Neural cell (in vitro differentiated cells): Measurements from ENCODE around the gene DCAF16. TPM values are rescaled to one million over a fixed set of nuclear protein-coding genes. Genes with fewer than 3 reads are reported as not detected.
A peak's percentile ranks its signal among the peaks of the same experiment; 100 is the strongest.

Experiments used
- H2AFZ ChIP-seq: fragments of 200-600, 300-800 bp; sonication (generic), shearing (Covaris generic); 2 replicates; pipeline ENCODE4 v1.6.0; 2014; ENCODE audit warnings: low read depth, mild to moderate bottlenecking, antibody characterized with exemption, low read length, moderate library complexity
- H3F3A ChIP-seq: fragments of 200-600 bp; shearing (Covaris generic); 2 replicates; pipeline ENCODE4 v1.6.1; 2016; ENCODE audit warnings: mild to moderate bottlenecking, moderate library complexity, mixed read lengths, antibody characterized with exemption, low read length; ENCODE audit not compliant: insufficient read depth, poor library complexity, severe bottlenecking
- H3K27ac ChIP-seq: fragments of 200-600, 300-800 bp; sonication (generic), shearing (Covaris generic); 2 replicates; pipeline ENCODE4 v1.5.1; 2014; ENCODE audit warnings: mild to moderate bottlenecking, low read length, moderate library complexity
- H3K27me3 ChIP-seq: fragments of 300-800, 200-600 bp; sonication (generic), shearing (Covaris generic); 2 replicates; pipeline ENCODE4 v1.6.0; 2014; ENCODE audit warnings: mild to moderate bottlenecking, low read depth, low read length, moderate library complexity; ENCODE audit not compliant: insufficient read depth
- H3K36me3 ChIP-seq: fragments of 300-800, 200-600 bp; sonication (generic), shearing (Covaris generic); 2 replicates; pipeline ENCODE4 v1.5.1; 2014; ENCODE audit warnings: mild to moderate bottlenecking, antibody characterized with exemption, low read length, moderate library complexity; ENCODE audit not compliant: insufficient read depth
- H3K4me2 ChIP-seq: fragments of 300-800, 200-600 bp; sonication (generic), shearing (Covaris generic); 2 replicates; pipeline ENCODE4 v1.6.0; 2014; ENCODE audit warnings: mild to moderate bottlenecking, low read length
- H3K4me3 ChIP-seq: fragments of 300-800, 200-600 bp; sonication (generic), shearing (Covaris generic); 2 replicates; pipeline ENCODE4 v1.5.1; 2014; ENCODE audit warnings: mild to moderate bottlenecking, low read length, moderate library complexity
- H3K79me2 ChIP-seq: fragments of 200-600 bp; shearing (Covaris generic); replicated peaks from 2 replicates; pipeline ENCODE4 v1.6.0; 2014; ENCODE audit warnings: mild to moderate bottlenecking, low read length, moderate library complexity; ENCODE audit not compliant: insufficient read depth
- H3K9ac ChIP-seq: fragments of 300-800, 200-600 bp; sonication (generic), shearing (Covaris generic); 2 replicates; pipeline ENCODE4 v1.6.1; 2016; ENCODE audit warnings: mild to moderate bottlenecking, low read length, mixed read lengths
- H3K9me2 ChIP-seq: fragments of 200-600 bp; shearing (Covaris generic); 2 replicates; pipeline ENCODE4 v1.6.1; 2016; ENCODE audit warnings: mild to moderate bottlenecking, low read length, mixed read lengths; ENCODE audit not compliant: insufficient read depth
- H3K9me3 ChIP-seq: fragments of 200-600, 300-800 bp; sonication (generic), shearing (Covaris generic); 2 replicates; pipeline ENCODE4 v1.6.1; 2016; ENCODE audit warnings: mild to moderate bottlenecking, mixed run types, low read length, moderate library complexity, mixed read lengths
- H4K20me1 ChIP-seq: fragments of 200-600 bp; shearing (Covaris generic); 2 replicates; pipeline ENCODE4 v1.6.1; 2016; ENCODE audit warnings: mild to moderate bottlenecking, mixed run types; ENCODE audit not compliant: insufficient read depth
- CTCF ChIP-seq: fragments of 450-650 bp; IDR thresholded peaks from 2 replicates; pipeline ENCODE4 v1.5.1; 2014; ENCODE audit warnings: antibody characterized with exemption, mild to moderate bottlenecking, moderate library complexity; ENCODE audit not compliant: poor library complexity, severe bottlenecking
- EP300 ChIP-seq: fragments of 450-650 bp; conservative IDR thresholded peaks from 2 replicates; pipeline ENCODE4 v1.6.1; 2014; ENCODE audit warnings: antibody characterized with exemption, mild to moderate bottlenecking, moderate library complexity; ENCODE audit not compliant: poor library complexity, severe bottlenecking
- EZH2 ChIP-seq: fragments of 200-600, 300-800 bp; shearing (Covaris generic), sonication (generic); IDR thresholded peaks from 2 replicates; pipeline ENCODE4 v1.6.1; 2014; ENCODE audit warnings: antibody characterized with exemption, low read length, borderline replicate concordance, mild to moderate bottlenecking; ENCODE audit not compliant: insufficient read depth, poor library complexity, severe bottlenecking
- MXI1 ChIP-seq: fragments of 450-650 bp; conservative IDR thresholded peaks from 2 replicates; pipeline ENCODE4 v1.6.1; 2014; ENCODE audit warnings: antibody characterized with exemption, mild to moderate bottlenecking; ENCODE audit not compliant: poor library complexity, severe bottlenecking
- POLR2AphosphoS5 ChIP-seq: IDR thresholded peaks from 2 replicates; pipeline ENCODE4 v1.6.1; 2012
- RAD21 ChIP-seq: fragments of 450-650 bp; conservative IDR thresholded peaks from 2 replicates; pipeline ENCODE4 v1.6.1; 2014; ENCODE audit warnings: antibody characterized with exemption, mild to moderate bottlenecking, moderate library complexity
- REST ChIP-seq: IDR thresholded peaks from 2 replicates; pipeline ENCODE4 v1.6.1; 2012; ENCODE audit warnings: borderline replicate concordance
- TAF1 ChIP-seq: IDR thresholded peaks from 2 replicates; pipeline ENCODE4 v1.6.1; 2012; ENCODE audit warnings: low read depth
- polyA plus RNA-seq: library from polyadenylated mRNA; depleted of rRNA; stranded (reverse); fragments of >200 nt; gene quantifications from 2 replicates; pipeline ENCODE4 v1.2.3, GENCODE V29; 2014

Gene DCAF16
- polyA plus RNA-seq, 1 donor from 2014 or later: 41.3 TPM

GRCh38 chr4:17758485-17758884, 52.1 kb downstream of the DCAF16 start:
- no peaks in the 10 kb centered on the region for H3F3A ChIP-seq
- H3K9me2 ChIP-seq: no peaks in the 10 kb centered on the region
- no peak overlapping the region for H3K9ac ChIP-seq
- H4K20me1 ChIP-seq: no peaks in the 10 kb centered on the region
- no peaks in the 10 kb centered on the region for H3K79me2 ChIP-seq
- no peaks in the 10 kb centered on the region for H3K9me3 ChIP-seq
- no peak overlapping the region for H2AFZ ChIP-seq
- H3K4me3 ChIP-seq: peak overlapping the region; percentile 46
- peak overlapping the region; percentile 15 for H3K4me2 ChIP-seq
- H3K27me3 ChIP-seq: no peaks in the 10 kb centered on the region
- H3K27ac ChIP-seq: no peak overlapping the region
- TF ChIP-seq EP300 (peak; percentile 91), TAF1 (no peak), POLR2AphosphoS5 (peak; percentile 94), REST (peak; percentile 18), MXI1 (peak; percentile 21), EZH2 (no peak)
- H3K36me3 ChIP-seq: no peaks in the 10 kb centered on the region

- TF ChIP-seq REST (no peak), POLR2AphosphoS5 (no peak), CTCF (no peak), RAD21 (no peak), EP300 (no peak), EZH2 (no peak)
- Histone ChIP-seq H3K4me3 (no peak overlapping the region), H3F3A (no peaks in the 10 kb centered on the region), H3K9me3 (no peaks in the 10 kb centered on the region), H3K79me2 (no peaks in the 10 kb centered on the region), H3K9me2 (no peaks in the 10 kb centered on the region), H3K27me3 (no peaks in the 10 kb centered on the region), H3K27ac (no peak overlapping the region), H3K9ac (no peak overlapping the region), H3K36me3 (no peaks in the 10 kb centered on the region), H4K20me1 (no peaks in the 10 kb centered on the region), H3K4me2 (no peak overlapping the region), H2AFZ (no peak overlapping the region)
These were observed 52.9 kb downstream of the DCAF16 start for GRCh38 chr4:17757621-17758020.
